Esophagus squamous epithelium (tissue), 4 donors: Measurements from ENCODE around the gene ZDHHC9.

ENCODE experiments used
- CTCF ChIP-seq, 6 experiments: fragments of 450-650 bp in 4 of 6; fragments of 200-600 bp in 2 of 6; sonication (generic) in 2 of 6; IDR thresholded peaks; one replicate each; pipeline ENCODE4 v1.5.1; 2016 to 2019; ENCODE audit warnings: antibody characterized with exemption in 6 of 6, mild to moderate bottlenecking in 4 of 6, moderate library complexity in 4 of 6
- POLR2A ChIP-seq, 4 donors: fragments of 450-650 bp; IDR thresholded peaks; one replicate each; pipeline ENCODE4 v1.6.1; 2017; ENCODE audit warnings: antibody characterized with exemption in 4 of 4, mild to moderate bottlenecking in 4 of 4, moderate library complexity in 3 of 4

DNA sequence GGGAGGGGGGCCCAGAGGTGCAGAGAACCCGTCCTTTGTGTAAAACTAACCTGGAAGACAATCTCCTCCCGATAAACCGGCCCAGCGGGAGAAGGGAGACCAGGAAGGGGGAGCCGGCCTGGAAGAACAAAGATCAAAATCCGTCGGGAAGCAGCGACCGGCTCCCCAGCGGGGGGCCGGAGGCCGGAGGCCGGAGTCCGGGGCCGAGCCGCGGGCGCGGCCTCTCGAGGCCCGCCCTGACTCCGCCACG, 552 bp downstream of the ZDHHC9 start:
- no peak for TF ChIP-seq CTCF (IDR thresholded peaks at IDR 0.05)
- TF ChIP-seq POLR2A (IDR thresholded peaks at IDR 0.05) = no peak
